ENCODE measurements around the gene GPM6B.

The GPM6B gene, protein sequence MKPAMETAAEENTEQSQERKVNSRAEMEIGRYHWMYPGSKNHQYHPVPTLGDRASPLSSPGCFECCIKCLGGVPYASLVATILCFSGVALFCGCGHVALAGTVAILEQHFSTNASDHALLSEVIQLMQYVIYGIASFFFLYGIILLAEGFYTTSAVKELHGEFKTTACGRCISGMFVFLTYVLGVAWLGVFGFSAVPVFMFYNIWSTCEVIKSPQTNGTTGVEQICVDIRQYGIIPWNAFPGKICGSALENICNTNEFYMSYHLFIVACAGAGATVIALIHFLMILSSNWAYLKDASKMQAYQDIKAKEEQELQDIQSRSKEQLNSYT

DNA sequence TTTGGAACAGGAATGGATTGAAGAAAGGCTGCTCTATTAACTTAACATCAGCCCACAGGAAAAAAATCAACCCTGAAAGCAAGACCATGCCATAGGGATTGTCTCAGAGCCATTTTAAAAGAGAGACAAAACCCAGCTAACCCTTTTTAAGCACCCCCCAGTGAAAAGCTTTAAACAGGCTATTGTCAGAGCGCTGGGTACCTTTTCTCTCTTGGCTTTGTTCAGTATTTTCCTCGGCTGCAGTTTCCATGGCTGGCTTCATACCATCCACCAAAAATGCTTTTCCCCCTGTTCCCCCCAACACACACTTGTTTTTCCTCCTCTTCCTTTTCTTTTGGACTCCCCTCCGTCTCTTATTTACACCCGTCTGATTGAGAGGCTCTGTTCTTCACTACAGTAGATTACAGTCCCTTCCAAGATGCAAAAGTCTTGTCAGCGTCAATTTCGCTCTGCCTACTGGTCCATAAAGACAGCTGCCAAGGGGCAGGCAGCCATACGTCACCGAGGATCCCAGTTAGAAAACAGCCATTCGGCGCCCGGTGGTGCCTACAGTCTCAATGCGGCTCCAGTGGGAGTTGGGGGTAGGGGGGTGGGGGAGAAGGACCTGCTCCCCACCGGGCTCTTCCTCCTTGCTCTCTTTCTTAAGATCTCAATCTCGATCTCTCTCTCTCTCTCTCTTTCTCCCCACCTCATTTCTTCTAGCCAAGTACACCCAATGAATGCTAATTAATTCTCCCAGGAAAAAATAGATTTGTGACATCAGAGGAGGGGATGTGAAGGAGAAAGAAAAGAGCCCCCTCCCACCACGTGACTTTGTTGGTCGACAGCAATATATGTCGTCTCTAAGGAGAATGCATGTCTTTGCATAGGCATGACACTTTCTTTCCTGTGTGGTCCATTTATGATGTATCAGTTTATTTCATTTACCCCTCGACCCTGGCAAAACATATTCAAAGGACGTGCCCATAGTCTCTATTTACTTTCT, at the start of gene GPM6B:
TSS of gene GPM6B (minus strand) at position 451 of the 985 bp plus-strand sequence. CDS start at position 262, 189 bp downstream.
- DNase-seq (ENCODE audit: low spot score): no peak

- no peak for DNase-seq (ENCODE audit: low spot score)
Observed at GRCh38 chrX:13864264-13864663, 47.4 kb upstream of the GPM6B start.

DNA sequence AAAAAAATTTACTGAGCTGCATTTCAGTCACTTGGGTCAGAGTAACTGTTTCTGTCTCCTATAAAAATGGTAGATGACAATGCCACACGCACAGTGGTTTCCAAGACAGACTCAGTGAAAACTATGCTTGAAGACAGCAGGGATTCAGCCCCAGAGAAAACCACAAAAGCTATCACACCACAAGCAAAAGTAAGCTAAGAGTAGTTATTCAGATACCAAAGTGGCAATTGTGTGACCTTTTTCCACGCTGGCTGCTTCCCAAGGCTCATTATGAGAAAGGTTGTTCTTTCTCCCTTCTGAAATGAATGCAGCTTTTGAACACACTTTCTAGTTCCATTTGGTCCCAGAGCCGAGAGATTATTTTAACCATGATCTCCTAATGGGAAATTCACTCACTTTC, 46.4 kb upstream of the GPM6B start:
- DNase-seq (ENCODE audit: low spot score): no peak

DNA sequence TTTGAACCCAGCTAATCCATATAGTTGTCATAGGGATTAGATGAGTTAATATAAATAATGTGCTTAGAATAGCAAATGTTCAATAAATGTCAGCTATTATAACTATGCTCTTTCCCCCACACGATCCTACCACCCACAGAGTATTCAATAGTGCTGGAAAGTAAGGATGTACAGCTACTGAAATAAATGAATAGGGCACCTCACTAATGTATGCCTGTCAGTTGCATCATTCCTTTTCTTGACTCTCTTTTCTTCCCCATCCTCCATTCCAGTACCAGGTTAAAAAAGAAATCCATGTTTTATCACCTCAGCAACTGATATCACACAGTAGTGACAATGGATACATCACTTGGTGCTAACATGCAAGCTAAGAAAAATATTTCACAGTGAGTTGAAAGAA, 42.8 kb upstream of the GPM6B start:
- DNase-seq (ENCODE audit: low spot score): no peak

- DNase-seq (ENCODE audit: low spot score): no peak
Observed at GRCh38 chrX:13857804-13858203, 40.9 kb upstream of the GPM6B start.

DNA sequence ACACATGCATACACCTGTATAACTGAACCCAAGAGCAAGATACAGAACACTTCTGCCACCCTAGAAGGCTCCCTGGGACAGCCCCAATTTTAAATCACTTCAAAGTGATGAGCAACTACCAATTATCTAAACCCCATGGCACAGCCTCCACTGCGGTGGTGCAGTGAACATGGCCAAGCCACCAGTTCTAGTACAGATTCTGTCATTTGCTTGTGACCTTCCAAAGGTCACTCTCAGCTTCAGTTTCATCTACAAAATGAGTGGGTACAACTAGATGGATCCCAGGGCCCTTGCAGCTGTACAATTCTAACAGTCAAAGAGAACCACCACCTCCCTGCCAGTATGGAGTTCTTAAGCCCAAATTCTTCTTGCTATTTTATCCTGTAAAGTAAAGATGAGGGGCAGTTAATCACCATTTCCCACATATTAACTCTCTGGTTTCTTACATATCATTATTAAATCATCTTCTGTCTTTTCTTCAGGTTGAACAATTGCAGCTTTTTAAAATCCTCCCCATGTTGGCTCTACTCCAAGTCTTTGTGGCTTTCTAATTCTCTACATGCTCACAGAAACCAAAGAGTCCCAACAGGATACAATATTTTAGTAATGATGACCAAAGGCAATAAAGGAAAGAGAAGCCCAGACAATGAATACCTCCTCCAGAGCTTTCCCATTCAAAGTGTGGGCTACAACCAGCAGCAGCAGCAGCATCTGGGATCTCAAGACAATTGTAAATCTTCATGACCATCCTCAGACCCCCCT, 39.0 kb upstream of the GPM6B start:
- DNase-seq (ENCODE audit: low spot score): no peak

DNA sequence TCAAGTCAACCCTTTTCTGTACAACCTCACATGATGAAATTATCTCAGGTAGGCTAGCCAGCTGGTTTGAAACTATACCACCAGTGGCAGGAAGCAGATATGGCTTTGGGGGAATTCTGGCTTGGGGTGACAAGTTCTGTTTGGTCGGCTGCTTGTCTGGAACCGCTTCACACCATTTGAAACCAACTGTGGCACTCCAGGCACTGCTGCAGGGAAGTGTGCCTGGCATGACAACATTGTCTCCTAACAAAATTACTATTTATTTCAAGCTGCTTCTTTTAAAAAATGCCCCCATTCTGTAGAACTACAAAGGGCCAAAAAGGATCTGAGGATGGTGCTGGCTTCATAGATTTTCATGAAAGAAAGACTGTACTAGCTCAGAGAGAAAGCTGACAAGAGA, 37.1 kb upstream of the GPM6B start:
- DNase-seq (ENCODE audit: low spot score): no peak

GRCh38 chrX:13852001-13852695, 35.3 kb upstream of the GPM6B start:
- no peak for DNase-seq (ENCODE audit: low spot score)

DNA sequence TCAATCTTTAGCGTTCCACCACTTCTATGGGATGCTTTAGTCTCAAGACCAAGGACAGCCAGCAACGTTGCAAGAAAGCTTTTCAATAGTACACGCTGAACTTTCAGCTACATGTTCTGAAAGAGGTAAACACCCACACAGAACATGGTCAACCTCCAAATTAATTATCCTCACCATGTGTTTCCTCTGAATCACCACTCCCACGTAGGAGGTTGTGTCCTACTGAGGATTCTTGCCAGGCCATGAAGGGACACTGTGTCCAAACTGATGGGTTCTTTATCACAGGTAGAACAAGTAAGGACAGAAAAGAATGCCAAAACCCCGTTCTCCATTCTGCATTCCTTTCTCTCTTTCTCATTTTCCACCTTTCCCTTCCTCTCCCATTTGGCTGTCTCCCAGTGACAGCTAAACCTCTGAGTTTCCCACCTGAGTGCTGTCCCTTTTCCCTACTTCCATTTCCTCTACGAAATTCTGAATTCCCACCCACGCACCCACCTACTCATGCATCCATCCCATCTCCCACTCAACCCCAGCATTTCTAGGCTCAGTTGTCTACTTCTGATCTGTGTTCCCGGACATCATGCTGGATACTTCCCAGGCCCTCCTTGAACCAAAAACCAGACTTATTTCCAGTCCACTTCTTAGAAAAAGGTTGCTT, 29.0 kb upstream of the GPM6B start:
- DNase-seq (ENCODE audit: low spot score): no peak

- no peak for DNase-seq (ENCODE audit: low spot score)
Observed at GRCh38 chrX:13843150-13843721, 26.3 kb upstream of the GPM6B start.

- no peak for DNase-seq (ENCODE audit: low spot score)
Observed at GRCh38 chrX:13840121-13840520, 23.2 kb upstream of the GPM6B start.

GRCh38 chrX:13837290-13837745, 20.4 kb upstream of the GPM6B start:
- no peak for DNase-seq (ENCODE audit: low spot score)

DNA sequence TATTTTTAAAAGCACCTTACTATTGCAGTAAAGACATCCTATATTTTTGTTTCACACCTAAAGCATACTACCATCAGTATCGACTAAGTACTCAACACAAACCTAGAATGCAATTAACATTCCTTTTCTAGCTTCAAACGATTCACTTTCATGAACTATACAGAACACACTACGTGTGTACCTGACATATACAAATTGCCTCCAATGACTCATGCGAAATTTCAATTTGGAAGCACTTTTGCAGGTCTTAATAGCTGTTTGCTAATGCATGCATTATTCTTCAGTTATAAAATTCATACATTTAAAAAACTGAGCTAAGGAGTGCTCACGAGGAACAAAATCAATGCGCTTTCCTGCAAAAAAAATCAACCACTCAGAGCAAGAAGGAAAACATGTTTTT, 19.7 kb upstream of the GPM6B start:
- DNase-seq (ENCODE audit: low spot score): no peak

DNA sequence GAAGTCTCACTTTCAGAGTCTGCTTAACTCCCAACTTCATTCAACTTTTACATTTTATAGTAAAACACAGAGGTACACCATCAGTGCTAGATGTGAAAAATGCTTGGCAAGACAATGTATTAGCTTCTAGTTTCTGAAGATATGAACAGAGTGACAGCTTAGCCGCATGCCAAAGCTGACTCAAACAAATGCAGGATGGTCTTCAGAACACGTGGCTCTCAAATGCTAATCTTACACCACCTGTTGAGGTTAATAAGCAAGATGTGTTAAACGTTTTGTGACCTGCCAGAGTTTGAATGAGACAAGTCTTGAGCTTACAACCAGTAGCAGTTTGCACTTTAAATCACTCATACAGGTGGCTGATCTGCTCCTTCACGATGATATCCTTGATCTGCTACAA, 18.9 kb upstream of the GPM6B start:
- no peak for DNase-seq (ENCODE audit: low spot score)

DNA sequence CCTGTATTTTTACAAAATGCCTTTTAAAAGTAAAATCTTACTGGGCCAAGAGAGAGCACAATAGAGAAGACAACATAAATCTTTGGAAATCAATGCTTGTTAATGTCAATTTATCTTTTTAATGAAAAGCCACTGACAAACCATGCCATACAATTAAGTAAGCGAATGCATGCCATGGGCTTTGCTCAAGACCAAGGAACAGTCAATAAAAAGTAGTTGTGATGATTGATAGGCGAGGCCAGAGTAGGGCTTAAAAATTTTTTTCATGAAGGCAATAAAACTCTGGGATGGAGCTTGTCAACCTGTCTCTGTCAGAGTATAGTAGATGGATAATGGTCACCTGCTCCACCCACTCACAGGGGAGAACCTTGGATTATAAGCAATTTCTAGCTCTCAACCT, 17.5 kb upstream of the GPM6B start:
- no peak for DNase-seq (ENCODE audit: low spot score)

- DNase-seq (ENCODE audit: low spot score): no peak
Observed at GRCh38 chrX:13829983-13830382, 13.1 kb upstream of the GPM6B start.

- no peak for DNase-seq (ENCODE audit: low spot score)
Observed at GRCh38 chrX:13828392-13828791, 11.5 kb upstream of the GPM6B start.

- DNase-seq (ENCODE audit: low spot score): no peak
Observed at GRCh38 chrX:13827298-13828090, 10.6 kb upstream of the GPM6B start.

DNA sequence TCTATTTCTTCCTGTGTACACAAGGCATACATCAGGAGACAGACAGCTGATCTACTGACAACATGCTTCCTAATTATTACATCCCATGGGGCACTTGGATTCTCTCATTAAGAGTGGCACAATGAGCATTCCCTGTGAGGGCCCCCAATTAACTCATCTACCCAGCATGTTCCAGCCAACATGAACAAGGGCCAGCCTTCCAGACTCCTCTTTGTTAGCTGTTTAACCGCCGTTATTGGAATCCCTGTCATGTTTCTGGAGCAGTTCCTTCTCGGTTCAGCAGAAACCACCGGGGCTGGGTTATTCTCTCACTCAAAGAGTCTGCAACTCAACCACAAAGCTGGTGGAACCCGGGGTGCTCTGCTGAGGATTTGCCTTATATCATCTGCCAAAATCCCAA, 9.9 kb upstream of the GPM6B start:
- DNase-seq (ENCODE audit: low spot score): no peak

DNA sequence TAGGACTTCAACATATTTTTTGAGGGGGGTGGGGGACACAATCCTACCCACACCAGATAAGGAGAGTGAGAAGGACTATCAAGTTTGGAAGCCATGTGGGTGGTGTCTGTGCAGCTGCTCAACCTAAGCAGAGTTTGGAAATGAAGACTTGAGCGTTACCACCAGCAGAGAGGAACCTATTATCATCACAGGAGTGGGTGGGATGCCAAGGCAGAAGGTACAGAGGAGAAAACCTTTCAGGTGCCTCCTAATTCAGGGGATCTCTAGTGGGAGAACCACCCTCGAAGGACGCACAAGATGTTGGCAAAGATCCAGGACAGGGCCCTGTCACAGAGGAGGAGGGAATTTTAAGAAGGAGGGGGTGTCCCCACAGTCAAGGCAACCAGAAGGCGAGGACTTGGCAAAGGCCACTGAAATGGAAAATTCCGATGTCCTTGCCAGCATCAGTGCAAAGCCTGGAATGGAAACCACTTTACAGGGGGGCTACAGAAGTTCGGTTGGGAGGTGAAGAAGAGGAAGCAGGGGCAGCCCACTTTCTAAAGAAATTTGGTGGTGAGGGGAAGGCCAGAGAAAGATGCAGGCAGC, 8.4 kb upstream of the GPM6B start:
- DNase-seq (ENCODE audit: low spot score): no peak
